Duodenal mucosa (tissue), 2 donors: ENCODE data around the gene RHD.
"Not testable (repeated sequence)": the region's sequence is repeated elsewhere in the genome, so short reads cannot be mapped to it uniquely, and the experiment has no call there.

Source experiments
- H3K27ac ChIP-seq: one replicate; pipeline ENCODE4 v1.7.0; 2013; ENCODE audit warnings: low read depth, low read length
- H3K27me3 ChIP-seq, 2 donors: one replicate each; pipeline ENCODE4 v1.7.0; 2013; ENCODE audit warnings: low read length in 2 of 2, control low read depth in 1 of 2; ENCODE audit not compliant: insufficient read depth in 2 of 2, control insufficient read depth in 1 of 2
- H3K36me3 ChIP-seq, 2 donors: one replicate each; pipeline ENCODE4 v1.7.0; 2013; ENCODE audit warnings: low read length in 2 of 2, control low read depth in 1 of 2; ENCODE audit not compliant: insufficient read depth in 2 of 2, control insufficient read depth in 1 of 2
- H3K4me1 ChIP-seq, 2 donors: one replicate each; pipeline ENCODE4 v1.7.0; 2013; ENCODE audit warnings: low read length in 2 of 2, control low read depth in 1 of 2; ENCODE audit not compliant: insufficient read depth in 2 of 2, control insufficient read depth in 1 of 2
- H3K4me3 ChIP-seq, 2 donors: one replicate each; pipeline ENCODE4 v1.7.0; 2013; ENCODE audit warnings: low read length in 2 of 2, low read depth in 1 of 2
- H3K9ac ChIP-seq, 2 donors: one replicate each; pipeline ENCODE4 v1.7.0; 2013; ENCODE audit warnings: low read length in 2 of 2, low read depth in 1 of 2
- H3K9me3 ChIP-seq, 2 donors: one replicate each; pipeline ENCODE4 v1.7.0; 2013; ENCODE audit warnings: low read length in 2 of 2, control low read depth in 1 of 2; ENCODE audit not compliant: control insufficient read depth in 1 of 2

RHD gene

GRCh38 chr1:25371757-25372156, 99.4 kb downstream of the RHD start:
- H3K9me3 ChIP-seq, H3K4me1 ChIP-seq, H3K4me3 ChIP-seq, H3K9ac ChIP-seq, H3K36me3 ChIP-seq, H3K27me3 ChIP-seq, H3K27ac ChIP-seq: not testable (repeated sequence)

DNA sequence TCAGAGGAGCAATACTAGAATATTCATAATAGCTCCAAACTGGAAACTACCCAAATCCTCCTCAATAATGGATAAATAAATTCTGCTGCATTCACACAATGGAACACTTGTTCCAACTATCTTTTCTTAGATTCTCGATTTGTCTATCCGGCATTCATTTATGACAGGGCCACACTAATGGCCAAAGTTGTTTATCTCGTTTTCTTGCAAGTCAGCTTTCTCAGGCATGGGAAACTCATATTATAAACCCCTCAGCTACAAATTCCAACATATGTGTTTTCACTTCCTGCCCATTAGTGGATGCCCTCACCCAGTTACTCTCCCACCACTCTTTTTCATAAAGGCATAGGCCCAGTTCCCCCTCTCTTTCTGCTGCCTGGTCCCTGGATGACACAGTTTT, 106.1 kb downstream of the RHD start:
- not testable (repeated sequence) for H3K4me3 ChIP-seq, H3K9ac ChIP-seq, H3K36me3 ChIP-seq, H3K27me3 ChIP-seq, H3K27ac ChIP-seq, H3K4me1 ChIP-seq, H3K9me3 ChIP-seq
